GM19035 (cell line): ENCODE measurements around the gene ADM2.

Experiments used
- ATAC-seq: cut with Tn5 transposase; IDR thresholded peaks from one replicate; pipeline ENCODE4 v1.9.1; 2021; ENCODE audit not compliant: unreplicated experiment

ADM2 gene

GRCh38 chr22:50523806-50524675 is 42.7 kb downstream of the ADM2 start:
- no peak for ATAC-seq

- ATAC-seq = no peak
Observed at GRCh38 chr22:50524676-50525103, 43.3 kb downstream of the ADM2 start.

GRCh38 chr22:50525104-50525857 is 43.9 kb downstream of the ADM2 start, which contains the start of gene SCO2:
Gene SCO2 (minus strand): TSS chr22:50525598. CDS start chr22:50524411, 1,187 bp downstream.
- ATAC-seq = peak; percentile 39

GRCh38 chr22:50525858-50526107 is 44.4 kb downstream of the ADM2 start:
- ATAC-seq = peak; percentile 22

- ATAC-seq = peak; percentile 27
Observed at GRCh38 chr22:50526108-50526833, 44.9 kb downstream of the ADM2 start.

GRCh38 chr22:50526834-50527801 is 45.8 kb downstream of the ADM2 start:
- ATAC-seq = no peak

- ATAC-seq = no peak
Observed at GRCh38 chr22:50527921-50528681, 46.8 kb downstream of the ADM2 start.

- ATAC-seq = no peak
Observed at GRCh38 chr22:50528682-50529415, 47.5 kb downstream of the ADM2 start.

- ATAC-seq = no peak
Observed at GRCh38 chr22:50529416-50529896, 48.1 kb downstream of the ADM2 start.

GRCh38 chr22:50529897-50530579 is 48.7 kb downstream of the ADM2 start, which contains the start of gene TYMP:
Gene TYMP (minus strand): TSS chr22:50530012. CDS start chr22:50529709, 303 bp downstream.
- ATAC-seq = peak; percentile 23

GRCh38 chr22:50530580-50530876 is 49.2 kb downstream of the ADM2 start:
- ATAC-seq = no peak

GRCh38 chr22:50530877-50531545 is 49.7 kb downstream of the ADM2 start:
- peak; percentile 22 for ATAC-seq

- peak; percentile 28 for ATAC-seq
Observed at GRCh38 chr22:50531546-50531961, 50.2 kb downstream of the ADM2 start.

GRCh38 chr22:50531962-50532674 is 50.8 kb downstream of the ADM2 start:
- peak; percentile 1 for ATAC-seq

- no peak for ATAC-seq
Observed at GRCh38 chr22:50532824-50533796, 51.8 kb downstream of the ADM2 start.
